NCI-H446 treated with DMSO at 0.1 percent for 48 hours (cell line): ENCODE results near the gene DRD2.

Experiments
- DNase-seq: peaks from one replicate; lab custom pipeline; 2025; lab: John Stamatoyannopoulos, UW

Gene DRD2

DNA sequence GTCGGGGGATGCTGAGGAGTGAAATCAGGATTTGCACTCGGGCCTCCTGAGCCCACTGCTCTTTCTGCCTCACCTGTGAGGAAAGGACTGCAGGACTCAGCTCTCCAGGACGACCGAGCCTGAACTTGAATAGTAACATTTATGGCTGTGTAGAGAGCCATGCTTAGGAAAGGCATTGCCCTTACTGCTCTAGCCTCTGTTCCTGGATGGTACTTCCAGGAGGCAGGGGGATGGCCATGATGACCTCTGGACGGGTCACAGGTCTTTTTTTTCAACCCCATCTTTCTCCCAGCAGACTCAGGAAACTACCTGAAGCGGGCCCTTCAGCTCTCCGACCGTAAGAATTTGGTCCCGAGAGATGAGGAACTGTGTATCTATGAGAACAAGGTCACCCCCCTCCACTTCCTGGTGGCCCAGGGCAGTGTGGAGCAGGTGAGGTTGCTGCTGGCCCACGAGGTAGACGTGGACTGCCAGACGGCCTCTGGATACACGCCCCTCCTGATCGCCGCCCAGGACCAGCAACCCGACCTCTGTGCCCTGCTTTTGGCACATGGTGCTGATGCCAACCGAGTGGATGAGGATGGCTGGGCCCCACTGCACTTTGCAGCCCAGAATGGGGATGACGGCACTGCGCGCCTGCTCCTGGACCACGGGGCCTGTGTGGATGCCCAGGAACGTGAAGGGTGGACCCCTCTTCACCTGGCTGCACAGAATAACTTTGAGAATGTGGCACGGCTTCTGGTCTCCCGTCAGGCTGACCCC is 76.3 kb downstream of the DRD2 start:
- DNase-seq: no peak

DNA sequence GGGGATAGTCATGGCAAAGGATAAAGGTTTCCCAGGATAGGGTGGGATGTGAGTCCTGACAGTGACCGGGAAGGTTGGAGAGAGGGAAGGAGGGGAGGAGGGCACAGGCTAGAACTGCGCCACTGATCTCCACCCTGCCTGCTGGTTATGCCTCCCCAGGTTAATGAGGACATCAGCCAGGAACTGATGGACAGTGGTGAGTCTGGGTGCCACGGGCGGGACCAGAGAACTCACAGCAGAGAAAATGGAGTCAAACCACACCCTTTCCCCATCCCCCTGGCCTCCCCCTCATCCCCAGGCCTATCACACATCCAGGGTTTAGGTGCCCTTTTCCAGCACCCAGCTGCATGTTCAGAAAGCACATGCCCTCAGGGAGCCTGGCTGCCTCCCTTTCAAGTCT is 77.4 kb downstream of the DRD2 start:
- no peak for DNase-seq

DNA sequence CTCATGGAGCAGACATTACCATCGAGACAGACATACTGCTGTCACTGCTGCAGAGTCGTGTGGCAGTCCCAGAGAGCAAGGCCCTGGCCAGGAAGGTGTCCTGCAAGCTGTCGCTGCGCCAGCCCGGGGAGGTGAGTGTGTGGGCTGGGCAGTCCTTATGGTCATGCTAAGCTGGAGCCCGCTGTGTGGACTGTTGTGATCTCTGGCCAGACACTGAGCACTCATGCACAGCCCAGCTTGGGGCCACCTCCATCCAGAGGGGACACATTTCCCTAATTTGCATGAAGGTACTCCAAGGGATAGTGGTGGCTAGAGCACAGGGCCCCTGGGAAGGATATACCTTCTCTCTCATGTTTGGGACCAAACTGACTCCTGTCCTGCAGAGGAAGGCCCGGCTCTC is 78.0 kb downstream of the DRD2 start:
- DNase-seq: no peak

DNA sequence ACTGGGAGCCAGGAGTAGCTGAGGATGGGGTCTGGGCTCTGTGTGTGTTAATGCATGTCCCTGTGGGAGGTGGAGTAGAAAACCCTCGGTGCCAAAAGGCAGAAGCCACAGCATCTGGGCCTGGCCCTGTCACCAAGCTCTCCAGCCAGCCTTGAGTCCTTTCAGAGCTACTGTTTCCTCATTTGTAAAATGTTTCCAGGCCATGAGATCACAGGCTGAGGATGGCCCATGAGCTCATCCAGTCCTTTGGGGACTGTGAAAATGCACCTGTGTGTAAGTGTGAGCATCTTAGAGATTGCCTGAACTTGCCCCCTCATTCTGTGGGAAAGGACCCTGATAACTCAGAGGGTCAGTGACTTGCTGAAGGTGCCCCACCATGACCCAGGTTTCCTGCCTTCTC is 78.5 kb downstream of the DRD2 start:
- DNase-seq: no peak

DNA sequence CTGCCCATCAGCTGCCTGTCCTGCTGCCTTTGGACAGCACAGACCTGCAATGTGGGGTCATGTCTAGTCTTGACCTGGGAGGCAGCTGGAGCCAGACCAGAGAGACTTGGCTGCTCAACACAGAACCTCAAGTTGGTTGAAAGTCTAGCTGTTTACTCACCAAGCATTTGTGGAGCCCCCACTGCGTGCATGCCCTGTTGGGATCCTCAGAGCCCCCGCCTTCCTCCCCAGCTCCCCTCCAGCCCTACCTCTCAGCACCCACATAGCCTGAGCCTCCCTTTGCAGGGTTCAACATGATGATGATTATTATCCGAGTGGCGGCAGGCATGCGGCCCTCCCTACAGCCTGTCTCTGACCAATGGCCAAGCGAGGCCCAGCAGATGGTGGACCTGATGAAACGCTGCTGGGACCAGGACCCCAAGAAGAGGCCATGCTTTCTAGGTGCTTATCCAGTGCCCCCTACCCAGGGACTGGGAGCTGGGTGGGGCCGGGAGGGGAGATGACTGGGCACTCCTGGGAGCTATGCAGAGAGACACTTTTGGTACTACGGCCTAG is 79.3 kb downstream of the DRD2 start:
- DNase-seq: no peak

DNA sequence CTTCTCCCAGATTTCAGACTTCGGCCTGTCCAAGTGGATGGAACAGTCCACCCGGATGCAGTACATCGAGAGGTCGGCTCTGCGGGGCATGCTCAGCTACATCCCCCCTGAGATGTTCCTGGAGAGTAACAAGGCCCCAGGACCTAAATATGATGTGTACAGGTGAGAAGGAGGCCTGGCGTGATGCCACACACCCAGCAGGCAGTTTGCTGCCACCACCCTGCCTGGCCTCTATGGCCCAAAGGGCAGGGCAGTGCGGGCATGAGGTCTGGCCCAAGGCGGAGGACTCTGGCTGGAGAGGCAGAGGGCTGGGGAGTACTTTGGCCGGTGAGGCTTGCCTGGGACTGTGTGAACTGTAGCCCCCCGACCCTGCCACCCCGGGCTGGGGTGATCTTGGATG is 80.3 kb downstream of the DRD2 start:
- no peak for DNase-seq

DNA sequence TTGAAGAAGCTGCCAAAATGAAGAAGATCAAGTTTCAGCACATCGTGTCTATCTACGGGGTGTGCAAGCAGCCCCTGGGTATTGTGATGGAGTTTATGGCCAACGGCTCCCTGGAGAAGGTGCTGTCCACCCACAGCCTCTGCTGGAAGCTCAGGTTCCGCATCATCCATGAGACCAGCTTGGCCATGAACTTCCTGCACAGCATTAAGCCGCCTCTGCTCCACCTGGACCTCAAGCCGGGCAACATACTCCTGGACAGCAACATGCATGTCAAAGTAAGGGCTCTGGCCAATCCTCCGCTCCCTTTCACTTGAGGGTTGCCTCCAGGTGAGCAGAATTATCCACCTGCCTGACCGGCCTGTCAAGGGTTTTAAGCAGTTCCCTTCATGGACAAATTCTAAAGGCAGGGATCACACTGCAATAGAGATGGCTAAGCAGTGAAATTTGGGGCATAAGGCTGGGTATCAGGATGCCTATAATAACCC is 81.7 kb downstream of the DRD2 start:
- DNase-seq: no peak

DNA sequence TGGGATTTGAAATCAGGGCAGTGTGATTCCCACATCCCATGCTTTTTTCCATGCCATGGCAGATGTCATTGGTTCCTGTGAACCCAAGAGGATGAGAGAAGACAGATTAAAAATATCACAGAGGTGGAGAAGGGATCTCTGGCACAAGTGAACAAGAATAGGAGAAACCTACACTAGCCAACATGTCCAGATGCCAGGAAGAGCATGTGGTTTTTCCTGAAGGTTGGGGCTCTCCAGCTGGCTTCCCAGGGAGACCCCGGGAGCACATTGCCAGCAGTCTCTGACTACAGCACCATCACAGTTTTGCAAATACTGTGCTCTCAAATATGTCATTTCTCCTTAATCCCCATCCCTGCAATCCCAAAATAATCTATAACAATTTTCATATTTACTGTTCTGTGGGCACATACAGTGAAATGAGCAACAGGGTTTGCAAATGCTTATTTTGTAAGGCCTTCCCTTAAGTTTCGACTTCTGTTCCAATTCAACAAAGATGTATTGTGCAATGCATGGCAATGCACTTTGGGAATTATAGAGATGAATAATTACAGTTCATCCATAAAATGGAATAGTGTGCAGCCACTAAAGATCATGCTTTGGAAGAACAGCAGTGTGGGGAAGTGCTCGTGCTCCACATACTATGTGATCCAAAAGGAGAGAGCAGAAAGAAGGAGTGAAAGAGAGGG is 82.8 kb downstream of the DRD2 start:
- peak; percentile 31 for DNase-seq

DNA sequence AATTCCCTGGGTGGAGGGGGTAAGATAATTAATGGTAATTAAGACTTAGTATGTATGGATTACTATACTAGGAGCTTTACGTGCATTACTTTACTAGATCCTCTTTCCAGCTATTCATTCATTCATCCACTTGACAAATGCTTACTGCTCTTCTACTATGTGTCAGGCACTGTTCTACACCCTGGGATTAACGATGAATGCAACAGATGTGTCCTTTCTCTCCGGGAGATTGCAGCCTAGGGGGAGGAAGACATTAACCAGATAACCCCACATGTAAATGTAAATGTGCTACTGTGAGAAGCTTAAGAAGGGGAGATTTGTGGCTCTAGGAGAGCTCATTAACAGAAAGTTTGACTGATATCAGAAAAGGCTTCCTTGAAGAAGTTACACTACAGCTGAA is 85.9 kb downstream of the DRD2 start:
- no peak for DNase-seq

DNA sequence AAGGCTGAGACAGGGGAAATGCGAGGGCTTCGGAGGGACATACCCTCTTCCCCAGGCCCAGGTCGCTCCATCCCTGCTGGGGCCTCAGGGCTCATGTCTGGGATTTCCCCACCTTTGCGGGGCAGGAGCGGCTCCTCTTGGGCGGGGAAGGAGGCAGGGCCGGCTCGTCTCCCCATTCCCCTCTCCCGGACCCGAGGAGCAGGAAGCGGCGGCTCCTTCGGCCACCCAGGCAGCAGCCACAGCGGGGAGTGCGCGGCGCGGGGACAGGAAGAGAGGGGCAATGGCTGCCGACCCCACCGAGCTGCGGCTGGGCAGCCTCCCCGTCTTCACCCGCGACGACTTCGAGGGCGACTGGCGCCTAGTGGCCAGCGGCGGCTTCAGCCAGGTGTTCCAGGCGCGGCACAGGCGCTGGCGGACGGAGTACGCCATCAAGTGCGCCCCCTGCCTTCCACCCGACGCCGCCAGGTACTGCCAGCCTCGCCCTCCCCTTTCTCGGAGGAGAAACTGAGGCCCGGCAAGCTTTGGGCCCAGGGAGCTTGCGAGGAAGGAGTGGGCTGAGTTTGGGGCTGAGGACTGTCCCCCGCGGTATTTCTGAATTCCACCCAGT is 87.5 kb downstream of the DRD2 start, which contains the start of gene ANKK1:
TSS of gene ANKK1 (plus strand) at position 175 of the 607 bp plus-strand sequence. CDS start at position 281, 106 bp downstream.
- DNase-seq: no peak

DNA sequence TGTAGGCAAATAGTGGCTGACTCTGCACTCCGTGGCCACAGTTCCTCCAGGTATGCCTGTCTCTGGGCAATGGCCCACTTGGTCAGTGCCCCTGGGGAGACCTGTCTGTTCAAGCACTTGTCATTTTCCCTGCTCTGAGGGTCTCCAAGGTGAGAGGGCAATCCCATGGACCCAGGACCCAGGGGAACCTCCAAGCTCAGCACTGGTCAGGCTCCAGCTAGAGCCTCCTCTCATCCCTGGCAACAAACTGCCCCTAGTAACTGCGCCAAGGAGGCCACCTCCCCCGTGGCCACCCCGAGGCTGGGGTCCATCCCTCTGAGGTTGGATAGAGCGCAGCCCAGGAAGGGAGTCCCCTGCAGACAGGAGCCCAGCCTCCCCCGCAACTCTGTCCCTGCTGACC is 88.3 kb downstream of the DRD2 start:
- DNase-seq: no peak

DNA sequence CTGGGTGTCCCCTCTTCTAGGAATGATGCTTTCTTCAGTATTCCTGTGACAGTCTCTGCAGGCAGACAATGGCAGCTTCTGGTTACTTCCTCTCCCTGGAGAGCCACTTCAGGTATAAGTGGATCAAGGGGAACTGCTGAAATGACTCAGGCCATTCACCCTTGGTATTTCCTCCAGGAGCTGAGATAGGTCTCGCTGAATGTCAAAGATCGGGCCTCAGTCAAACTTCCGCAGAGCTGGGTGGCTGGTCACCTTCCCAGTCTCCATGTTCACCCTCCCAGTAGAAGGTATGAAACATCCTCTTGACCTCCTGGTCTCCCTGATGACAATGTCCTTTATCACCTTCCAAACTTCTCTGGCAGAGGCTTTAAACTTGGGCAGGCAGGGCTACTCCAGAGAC is 89.4 kb downstream of the DRD2 start:
- no peak for DNase-seq

DNA sequence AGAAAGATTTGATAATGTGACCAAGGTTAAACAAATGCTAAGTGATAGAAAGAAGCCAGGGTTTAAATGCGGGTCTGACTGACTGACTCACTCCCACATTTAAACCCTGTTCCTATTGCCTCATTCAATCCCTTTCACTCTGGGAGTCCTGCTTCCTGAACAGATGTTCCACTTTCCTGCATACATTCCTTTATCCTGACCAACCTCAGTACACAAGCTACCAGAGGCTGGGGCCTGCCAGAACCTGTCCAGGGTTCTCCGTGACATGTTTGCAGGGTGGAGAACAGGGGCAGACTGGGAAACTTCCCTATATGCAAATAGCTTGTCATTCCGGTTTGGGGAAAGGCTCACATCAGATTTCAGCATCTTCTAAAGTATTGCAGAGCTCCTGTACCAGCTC is 90.6 kb downstream of the DRD2 start:
- peak; percentile 68 for DNase-seq

DNA sequence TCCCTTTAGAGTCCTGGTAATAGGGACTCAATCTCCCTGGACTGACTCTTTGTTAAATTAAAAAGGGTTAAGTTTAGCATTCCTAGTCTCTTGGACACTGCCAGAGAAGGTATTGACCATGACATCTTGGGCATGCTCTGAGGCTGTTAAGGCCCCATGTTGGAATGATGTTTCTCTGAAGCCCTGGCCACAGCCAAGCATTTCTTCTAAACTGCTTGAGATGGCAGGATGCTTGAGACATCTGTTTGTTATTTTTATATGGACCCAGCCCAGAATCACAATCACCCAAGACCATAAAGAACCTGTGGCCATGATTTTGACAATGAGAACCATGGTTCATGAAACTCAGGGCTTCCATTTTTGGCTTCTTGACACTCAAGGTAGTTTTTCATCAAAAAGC is 93.1 kb downstream of the DRD2 start:
- DNase-seq: no peak

DNA sequence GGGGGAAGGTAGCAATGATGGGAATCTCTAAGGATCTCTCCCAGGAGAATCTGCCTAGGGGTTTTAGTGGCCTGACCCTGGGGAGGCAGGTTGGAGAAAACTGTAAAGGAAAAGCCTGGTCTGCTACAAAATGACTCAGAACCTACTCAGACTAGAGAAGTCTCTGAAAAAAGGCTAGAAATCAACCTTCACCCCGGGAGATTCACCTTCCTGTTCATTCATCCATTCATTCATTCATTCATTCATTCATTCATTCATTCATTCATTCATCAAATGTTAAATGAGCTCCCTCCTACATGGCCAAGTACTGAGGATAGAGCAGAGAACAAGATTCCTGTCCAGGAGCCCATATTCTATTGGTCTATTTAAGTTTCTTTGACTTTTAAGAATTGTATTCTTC is 96.5 kb downstream of the DRD2 start:
- no peak for DNase-seq

DNA sequence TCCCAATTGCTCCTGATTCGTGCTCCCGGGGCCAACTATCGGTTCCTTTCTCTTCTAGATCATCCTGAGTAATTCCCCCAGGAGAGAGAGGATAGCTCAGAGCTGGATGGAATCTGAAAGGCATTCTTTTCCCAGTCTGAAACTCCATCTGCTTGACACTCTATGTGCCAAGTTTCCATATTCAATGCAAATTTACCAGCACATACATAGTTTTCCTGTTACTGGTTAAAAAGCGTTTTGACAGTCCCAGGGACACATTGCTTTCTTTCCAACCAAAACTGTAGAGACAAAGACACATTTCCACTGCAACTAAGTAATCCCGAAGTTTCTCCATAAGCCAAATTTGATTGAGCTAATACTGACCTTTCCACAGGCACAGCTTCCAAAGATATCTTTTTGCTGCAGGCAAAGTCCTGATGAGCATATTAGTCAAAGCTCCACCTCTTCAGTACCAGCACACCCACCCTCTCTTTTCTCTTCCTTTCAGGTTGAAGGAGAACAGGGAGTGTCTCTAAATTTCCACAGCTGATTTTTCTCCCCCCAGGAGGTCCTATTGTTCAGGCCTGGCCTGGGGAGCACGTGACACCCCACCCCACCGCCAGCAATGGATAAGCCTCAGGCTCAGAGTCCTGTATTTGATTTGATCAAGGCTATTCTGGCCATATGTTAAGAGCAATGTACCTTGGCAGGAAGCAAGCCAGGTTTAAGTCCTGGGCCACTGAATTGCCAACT is 97.4 kb downstream of the DRD2 start:
- peak; percentile 64 for DNase-seq

DNA sequence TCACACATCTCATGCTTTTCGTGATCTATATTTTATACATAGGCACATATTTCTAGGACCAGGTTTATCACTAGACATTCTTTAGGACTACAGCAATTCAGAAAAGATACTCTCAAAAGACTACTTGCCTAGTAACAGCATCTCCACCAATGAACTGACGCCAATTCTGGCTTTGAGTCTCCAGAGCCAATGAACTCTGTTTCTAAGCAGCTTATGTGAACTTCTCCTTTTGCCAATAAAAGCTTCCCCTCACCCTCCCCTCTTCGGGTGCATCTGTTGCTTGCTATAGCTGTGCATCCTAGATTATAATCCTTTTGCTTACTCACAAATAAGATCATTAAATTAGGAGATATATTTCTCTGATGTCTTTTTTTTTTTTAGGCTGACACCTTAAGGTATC is 99.0 kb downstream of the DRD2 start:
- DNase-seq: peak; percentile 58

DNA sequence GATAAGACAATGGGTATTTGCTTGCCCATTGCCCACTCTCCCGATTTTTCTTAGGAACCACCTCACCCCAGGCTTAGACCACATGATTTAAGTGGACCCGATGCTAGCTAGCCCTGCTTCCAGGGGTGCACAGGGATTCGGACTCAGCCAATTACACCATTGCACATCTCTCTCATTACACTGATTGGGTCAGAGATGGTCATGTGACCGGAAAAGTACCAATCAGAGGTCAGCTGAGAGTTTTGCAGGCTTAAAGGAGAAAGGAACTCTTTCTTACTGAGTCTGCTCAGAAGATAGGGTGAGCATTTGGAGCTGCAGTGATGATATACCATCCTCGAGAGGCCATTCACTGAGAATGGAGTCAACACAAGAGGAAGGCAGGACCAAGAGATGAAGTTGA is 99.8 kb downstream of the DRD2 start:
- DNase-seq: no peak

DNA sequence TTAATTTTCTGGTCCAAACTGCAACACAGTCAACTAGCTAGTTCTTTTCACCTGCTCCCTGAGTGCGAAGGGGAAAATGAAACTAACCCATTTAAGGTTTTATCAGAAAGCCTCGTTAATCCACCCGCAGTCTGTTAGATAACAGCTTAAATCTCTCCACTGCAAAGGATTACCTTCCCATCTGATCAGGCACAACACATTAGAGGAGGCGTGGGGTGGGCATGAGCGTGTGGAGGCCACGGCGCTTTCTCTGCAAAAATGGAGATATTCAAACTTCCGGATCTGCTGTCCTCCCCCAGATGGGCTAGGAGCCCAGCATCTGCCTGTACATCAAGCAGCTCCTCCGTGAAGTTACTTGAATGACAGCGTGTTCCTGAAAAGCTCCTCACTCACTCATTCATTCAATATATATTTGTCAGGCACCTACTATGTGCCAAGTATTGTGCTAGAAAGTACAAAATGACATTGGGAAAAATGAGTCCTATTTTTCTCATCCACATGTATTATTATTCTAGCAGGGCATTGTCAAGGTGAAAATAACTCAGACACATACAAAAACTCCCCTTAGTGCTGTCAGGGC is 101.1 kb downstream of the DRD2 start:
- DNase-seq: no peak

DNA sequence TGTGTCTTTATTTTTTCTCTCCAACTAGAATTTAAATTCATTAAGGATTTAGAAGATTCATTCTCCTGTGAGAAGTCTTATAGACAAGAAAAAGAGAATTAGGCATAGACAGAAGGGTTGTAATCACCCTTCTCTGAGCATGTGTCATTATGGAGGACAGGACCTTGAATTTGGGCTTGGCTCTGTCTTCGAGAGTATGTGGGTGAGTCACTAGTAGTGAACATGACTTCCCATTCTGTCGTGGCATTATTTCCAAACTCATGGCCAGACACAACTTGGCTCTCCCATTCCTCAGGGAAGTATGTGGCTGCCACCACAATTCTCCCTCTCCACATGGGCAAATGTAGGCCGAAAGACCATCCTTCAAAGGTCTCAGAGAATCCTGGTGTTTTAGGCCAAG is 101.9 kb downstream of the DRD2 start:
- DNase-seq: peak; percentile 14

DNA sequence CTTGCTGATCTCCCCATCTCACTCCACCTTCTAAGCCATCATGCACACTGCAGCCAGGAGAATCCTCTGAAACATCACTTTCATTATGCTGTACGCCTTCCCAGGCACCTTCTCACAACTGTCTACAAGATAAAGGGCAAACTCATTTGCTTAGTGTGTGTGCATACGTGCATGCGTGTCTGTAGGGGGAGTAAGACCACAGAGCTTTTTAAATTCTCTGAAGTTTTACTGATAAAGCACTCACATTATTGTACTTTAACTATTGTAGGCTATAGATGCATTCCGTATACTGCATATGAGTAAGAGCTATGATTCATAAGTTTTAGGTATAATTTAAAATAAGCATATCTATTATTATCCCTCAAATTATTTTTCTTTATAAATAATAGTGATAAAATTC is 102.9 kb downstream of the DRD2 start:
- DNase-seq: no peak

DNA sequence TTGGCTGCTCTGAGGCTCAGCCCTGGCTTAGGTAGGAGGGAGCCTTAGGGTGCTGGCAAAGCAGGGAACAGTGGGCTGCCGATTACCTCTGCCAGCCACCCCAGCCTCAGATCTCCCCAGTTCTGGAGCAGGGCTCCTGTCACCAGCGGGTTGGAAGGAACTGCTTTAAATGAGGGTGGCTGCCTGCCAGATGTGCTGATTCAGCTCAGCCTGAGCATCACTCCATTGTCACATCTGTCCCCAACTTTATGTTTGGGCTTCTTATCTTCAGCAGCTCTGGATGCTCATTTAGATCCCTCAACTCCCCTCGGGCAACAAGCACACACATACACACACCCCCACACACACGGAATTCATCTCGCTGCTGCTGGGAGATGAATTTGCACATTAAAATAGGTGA is 104.6 kb downstream of the DRD2 start:
- DNase-seq: no peak
